Upper lobe of left lung (tissue), 6 donors: ENCODE measurements around the gene TCTN1. TPM values are rescaled to one million over a fixed set of nuclear protein-coding genes. Genes with fewer than 3 reads are reported as not detected.

Source experiments
- ATAC-seq, 2 donors: fragments of 200-7000 bp; cut with Tn5 transposase; one replicate each; pipeline ENCODE4 v1.9.1; 2022; ENCODE audit warnings: mild to moderate bottlenecking in 2 of 2, moderate library complexity in 2 of 2; ENCODE audit not compliant: low FRiP score in 2 of 2
- DNase-seq, 2 donors: peaks; one replicate each; pipeline ENCODE4 v3.0.0-alpha.2; 2019 to 2020
- H3K27ac ChIP-seq, 4 donors: fragments of 200-600 bp; sonication (generic); one replicate each; pipeline ENCODE4 v1.5.1; 2016 to 2019
- H3K27me3 ChIP-seq, 4 donors: fragments of 200-600 bp; sonication (generic); one replicate each; pipeline ENCODE4 v1.5.1; 2017 to 2019
- H3K36me3 ChIP-seq, 4 donors: fragments of 200-600 bp; sonication (generic); one replicate each; pipeline ENCODE4 v1.5.1; 2016 to 2019
- H3K4me1 ChIP-seq, 4 donors: fragments of 200-600 bp; sonication (generic); one replicate each; pipeline ENCODE4 v1.5.1; 2018 to 2019
- H3K4me3 ChIP-seq, 4 donors: fragments of 200-600 bp; sonication (generic); one replicate each; pipeline ENCODE4 v1.5.1; 2017 to 2019; ENCODE audit warnings: mild to moderate bottlenecking in 2 of 4, moderate library complexity in 1 of 4
- H3K9me3 ChIP-seq, 4 donors: fragments of 200-600 bp; sonication (generic); one replicate each; pipeline ENCODE4 v1.5.1; 2018 to 2019
- EP300 ChIP-seq, 4 donors: sonication (generic); formaldehyde crosslinking; IDR thresholded peaks; one replicate each; pipeline ENCODE4 v1.5.1; 2017; ENCODE audit warnings: antibody characterized with exemption in 4 of 4, control low read depth in 2 of 4
- POLR2A ChIP-seq, 4 donors: fragments of 450-650 bp; IDR thresholded peaks; one replicate each; pipeline ENCODE4 v1.5.1; 2016 to 2017; ENCODE audit warnings: antibody characterized with exemption in 4 of 4, mild to moderate bottlenecking in 2 of 4
- POLR2AphosphoS5 ChIP-seq, 2 donors: sonication (generic); formaldehyde crosslinking; IDR thresholded peaks; one replicate each; pipeline ENCODE4 v1.5.1; 2017; ENCODE audit warnings: antibody characterized with exemption in 2 of 2
- WGBS, 2 donors: methylation state at CpG; one replicate each; pipeline ENCODE4 v1.1.5; 2017 to 2018; 5-methylcytosine and 5-hydroxymethylcytosine counted together
- small RNA-seq, 4 donors: library from RNA; depleted of rRNA; stranded (forward); fragments of <200 nt; gene quantifications; one replicate each; pipeline ENCODE3, GENCODE V24; 2016
- total RNA-seq, 6 donors: library from RNA; depleted of rRNA in 4 of 6; stranded (reverse); fragments of >200 nt in 4 of 6; gene quantifications; one replicate each; pipeline versions ENCODE4 v1.1.0 to v1.2.1, GENCODE V29; 2016 to 2021
- TF ChIP-seq, protein P1 (sequence below), 6 experiments: fragments of 450-650 bp in 4 of 6; fragments of 200-600 bp in 2 of 6; sonication (generic) in 2 of 6; IDR thresholded peaks; one replicate each; pipeline ENCODE4 v1.5.1; 2016 to 2019; ENCODE audit warnings: antibody characterized with exemption in 6 of 6
- donor health status: DM: no; HTN: no; CAD: no; lungs with moderate emphysema.
- donor health status: DM: no; HTN: yes; CAD: no; lungs with severe emphysema.

TCTN1 gene
- total RNA-seq, 6 donors from 2014 or later: 21.6 to 50.8 (median 42.6) TPM

DNA sequence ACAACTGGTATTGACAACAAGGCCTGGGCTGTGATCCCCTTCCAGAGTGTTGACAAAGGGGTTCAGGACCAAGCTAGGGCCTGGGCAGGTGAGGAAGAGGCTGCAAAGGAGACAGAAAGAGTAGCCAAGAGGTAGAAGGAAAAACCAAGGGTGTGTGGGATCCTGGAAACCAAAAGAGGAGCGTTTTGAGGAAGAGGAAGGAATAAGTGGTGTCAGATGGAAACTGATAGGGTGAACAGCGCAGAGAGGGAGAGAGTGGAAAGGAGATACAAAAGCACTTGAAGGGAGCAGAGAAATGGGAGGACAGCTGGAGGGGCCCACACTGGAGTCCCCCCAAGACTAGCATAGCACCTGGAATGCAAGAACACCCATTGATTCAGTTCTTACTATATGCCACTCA lies 83.3 kb downstream of the TCTN1 start:
- DNase-seq (no peak), ATAC-seq (no peak)
- TF ChIP-seq POLR2AphosphoS5 (IDR thresholded peaks at IDR 0.05): no peak
- TF ChIP-seq, protein P1, sequence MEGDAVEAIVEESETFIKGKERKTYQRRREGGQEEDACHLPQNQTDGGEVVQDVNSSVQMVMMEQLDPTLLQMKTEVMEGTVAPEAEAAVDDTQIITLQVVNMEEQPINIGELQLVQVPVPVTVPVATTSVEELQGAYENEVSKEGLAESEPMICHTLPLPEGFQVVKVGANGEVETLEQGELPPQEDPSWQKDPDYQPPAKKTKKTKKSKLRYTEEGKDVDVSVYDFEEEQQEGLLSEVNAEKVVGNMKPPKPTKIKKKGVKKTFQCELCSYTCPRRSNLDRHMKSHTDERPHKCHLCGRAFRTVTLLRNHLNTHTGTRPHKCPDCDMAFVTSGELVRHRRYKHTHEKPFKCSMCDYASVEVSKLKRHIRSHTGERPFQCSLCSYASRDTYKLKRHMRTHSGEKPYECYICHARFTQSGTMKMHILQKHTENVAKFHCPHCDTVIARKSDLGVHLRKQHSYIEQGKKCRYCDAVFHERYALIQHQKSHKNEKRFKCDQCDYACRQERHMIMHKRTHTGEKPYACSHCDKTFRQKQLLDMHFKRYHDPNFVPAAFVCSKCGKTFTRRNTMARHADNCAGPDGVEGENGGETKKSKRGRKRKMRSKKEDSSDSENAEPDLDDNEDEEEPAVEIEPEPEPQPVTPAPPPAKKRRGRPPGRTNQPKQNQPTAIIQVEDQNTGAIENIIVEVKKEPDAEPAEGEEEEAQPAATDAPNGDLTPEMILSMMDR (IDR thresholded peaks at IDR 0.05): no peak
- no peak for TF ChIP-seq POLR2A (IDR thresholded peaks at IDR 0.05)
- no peak for TF ChIP-seq EP300 (IDR thresholded peaks at IDR 0.05)
- Histone ChIP-seq H3K27me3 (no peaks in the 10 kb centered on the region), H3K9me3 (no peaks in the 10 kb centered on the region), H3K4me3 (no peak overlapping the region), H3K4me1 (peaks cover 9 to 18% (median 16%) of the 10 kb centered on the region in 4 donors), H3K27ac (no peak overlapping the region), H3K36me3 (no peaks in the 10 kb centered on the region)
- WGBS, 2 donors: 60 to 79% methylated on average over 2 of the region's 2 CpGs

DNA sequence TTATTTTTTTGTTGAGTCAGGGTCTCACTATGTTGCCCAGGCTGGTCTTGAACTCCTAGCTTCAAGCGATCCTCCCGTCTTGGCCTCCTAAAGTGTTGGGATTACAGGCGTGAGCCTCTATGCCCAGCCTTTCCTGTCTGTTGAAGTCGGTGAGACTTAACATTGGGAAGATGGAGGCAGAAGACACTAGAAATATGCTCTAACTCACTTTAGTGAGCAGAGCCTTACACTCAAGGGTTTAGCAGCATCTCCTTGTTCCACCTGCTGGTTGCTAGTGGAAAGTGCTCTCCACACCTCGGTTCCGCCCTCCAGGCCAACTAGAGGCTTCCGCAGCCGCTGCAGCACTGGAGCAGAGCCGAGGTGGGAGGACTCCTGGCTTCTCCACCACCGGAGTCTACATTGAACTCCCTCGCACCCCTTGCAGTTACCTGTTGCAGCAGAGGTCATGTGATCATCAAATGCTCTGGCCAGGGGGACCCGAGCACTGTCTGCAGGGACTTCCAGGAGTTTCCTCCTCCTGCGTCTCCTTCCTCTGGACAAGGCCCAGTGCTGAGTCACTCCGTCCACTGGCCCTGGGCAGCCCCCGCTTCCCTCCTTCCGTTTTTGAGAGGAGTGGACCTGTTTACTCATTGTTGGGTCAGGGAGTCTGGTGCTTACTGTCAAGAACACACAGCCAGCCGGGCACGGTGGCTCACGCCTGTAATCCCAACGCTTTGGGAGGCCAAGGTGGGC lies 84.4 kb downstream of the TCTN1 start:
- 30 to 46% methylated on average over 9 to 20 of the region's 20 CpGs for WGBS, 2 donors
- Histone ChIP-seq H3K27ac (peak overlapping the region in 3 of 4 donors; percentile 27 to 68 (median 62)), H3K9me3 (no peaks in the 10 kb centered on the region), H3K27me3 (no peaks in the 10 kb centered on the region), H3K4me1 (peaks cover 9 to 18% (median 15%) of the 10 kb centered on the region in 4 donors), H3K36me3 (no peaks in the 10 kb centered on the region), H3K4me3 (peak overlapping the region in 3 of 4 donors; percentile 18 to 35 (median 29))
- TF ChIP-seq, protein P1 (IDR thresholded peaks at IDR 0.05): peak; percentile 69 to 88 (median 80)
- TF ChIP-seq POLR2AphosphoS5 (IDR thresholded peaks at IDR 0.05) (peak; percentile 29 to 57), POLR2A (IDR thresholded peaks at IDR 0.05) (no peak)
- ATAC-seq (peak; percentile 87 to 88), DNase-seq (peak; percentile 70 to 84)

Small RNA genes within 50 kb of the gene (small RNA-seq; reads per million reads assigned to genes)
- 0 reads per million in 4 donors for gene RN7SL387P

Other genes with a start within 250 kb of the TCTN1 start
- 10 to 100 TPM; 33.5 to 90.1 (median 43.1) TPM for gene ANAPC7, start 210.4 kb upstream of the TCTN1 start, total RNA-seq
- 100 to 1,000 TPM; 139 to 347 (median 245) TPM for gene ARPC3, start 163.8 kb upstream of the TCTN1 start, total RNA-seq
- 10 to 100 TPM in 4 of 6 donors, 1 to 10 TPM in 2; 4.1 to 31.4 (median 19.6) TPM for gene GPN3, start 145.9 kb upstream of the TCTN1 start, total RNA-seq
- 1 to 10 TPM; 3.1 to 6.1 (median 3.2) TPM for gene FAM216A, start 145.3 kb upstream of the TCTN1 start, total RNA-seq
- gene VPS29, start 112.0 kb upstream of the TCTN1 start, total RNA-seq: 100 to 1,000 TPM in 1 of 6 donors, 10 to 100 TPM in 5; 29.9 to 102 (median 86.7) TPM
- 1 to 10 TPM in 2 of 6 donors, under 1 TPM in 3, not detected in 1; 0.15 to 2.1 (median 0.94) TPM for gene RAD9B, start 111.8 kb upstream of the TCTN1 start, total RNA-seq
- 10 to 100 TPM; 22.0 to 40.8 (median 25.2) TPM for gene PPTC7, start 30.8 kb upstream of the TCTN1 start, total RNA-seq
- 10 to 100 TPM in 4 of 6 donors, 1 to 10 TPM in 2; 5.8 to 29.2 (median 15.5) TPM for gene HVCN1, start 75.0 kb downstream of the TCTN1 start, total RNA-seq
- gene PPP1CC, start 128.8 kb downstream of the TCTN1 start, total RNA-seq: 100 to 1,000 TPM in 2 of 6 donors, 10 to 100 TPM in 4; 26.0 to 114 (median 85.4) TPM
- not detected for gene CCDC63, start 232.9 kb downstream of the TCTN1 start, total RNA-seq